GM12801 (cell line): ENCODE measurements around the gene RBMS2.

Experiments
- CTCF ChIP-seq: IDR thresholded peaks from one replicate; pipeline ENCODE4 v1.5.1; 2011; ENCODE audit warnings: control low read depth; ENCODE audit not compliant: insufficient read length; ENCODE audit errors: extremely low read depth

RBMS2 gene

GRCh38 chr12:56599797-56600196, 78.2 kb downstream of the RBMS2 start:
- no peak for TF ChIP-seq CTCF

- no peak for TF ChIP-seq CTCF
Measured at GRCh38 chr12:56600753-56601152, 79.1 kb downstream of the RBMS2 start.

GRCh38 chr12:56601503-56601902, 79.9 kb downstream of the RBMS2 start:
- TF ChIP-seq CTCF: no peak

GRCh38 chr12:56602239-56602638, 80.6 kb downstream of the RBMS2 start:
- no peak for TF ChIP-seq CTCF

GRCh38 chr12:56604355-56604754, 82.7 kb downstream of the RBMS2 start:
- no peak for TF ChIP-seq CTCF

- no peak for TF ChIP-seq CTCF
Measured at GRCh38 chr12:56614627-56615026, 93.0 kb downstream of the RBMS2 start.

GRCh38 chr12:56616244-56616643, 94.6 kb downstream of the RBMS2 start:
- TF ChIP-seq CTCF: no peak

GRCh38 chr12:56616925-56617324, 95.3 kb downstream of the RBMS2 start:
- no peak for TF ChIP-seq CTCF
